HEK293 (cell line): Measurements from ENCODE around the gene ACTL8.

Experiments
- CTCF ChIA-PET: fragments of 350-600 bp; formaldehyde crosslinking; extraction: SDS; loops from one replicate; lab custom pipeline; 2021; ENCODE audit warnings: antibody characterized with exemption; lab: Yijun Ruan, JAX
- POLR2A ChIA-PET: fragments of 300-600 bp; formaldehyde crosslinking; extraction: SDS; loops from one replicate; lab custom pipeline; 2020; ENCODE audit warnings: antibody characterized with exemption, inconsistent platforms; lab: Yijun Ruan, JAX
- H3K27ac ChIP-seq: fragments of 200-500 bp; sonication (Bioruptor generic); 2 replicates; pipeline ENCODE4 v1.5.1; 2014; ENCODE audit warnings: low read depth, low read length, control low read depth, inconsistent platforms; ENCODE audit errors: extremely low read depth
- H3K36me3 ChIP-seq, 2 experiments: fragments of 200-500 bp in 1 of 2; sonication (Bioruptor generic) in 1 of 2; 1 replicate in 1 of 2; 2 replicates in 1 of 2; pipeline ENCODE4 v1.5.1; 2014 to 2017; ENCODE audit warnings: inconsistent platforms in 2 of 2, low read length in 2 of 2; ENCODE audit not compliant: control insufficient read depth in 2 of 2, insufficient read depth in 1 of 2
- H3K4me1 ChIP-seq: fragments of 200-500 bp; sonication (Bioruptor generic); 2 replicates; pipeline ENCODE4 v1.5.1; 2014; ENCODE audit warnings: mild to moderate bottlenecking, low read length, inconsistent platforms; ENCODE audit not compliant: control insufficient read depth, insufficient read depth
- H3K4me3 ChIP-seq: 2 replicates; pipeline ENCODE4 v1.5.1; 2011; ENCODE audit warnings: low read depth, mild to moderate bottlenecking, control low read depth, low read length, moderate library complexity
- H3K9me3 ChIP-seq: fragments of 200-500 bp; sonication (Bioruptor generic); 2 replicates; pipeline ENCODE4 v1.5.1; 2014; ENCODE audit warnings: low read depth, low read length, inconsistent platforms; ENCODE audit not compliant: control insufficient read depth, insufficient read depth
- BCL11B ChIP-seq: fragments of 450-650 bp; formaldehyde crosslinking; IDR thresholded peaks from 2 replicates; pipeline ENCODE4 v1.5.1; 2016; ENCODE audit warnings: low read depth, missing biosample characterization, missing genetic modification characterization
- EGR2 ChIP-seq: fragments of 450-650 bp; formaldehyde crosslinking; IDR thresholded peaks from 2 replicates; pipeline ENCODE4 v1.5.1; 2016; ENCODE audit warnings: low read depth, missing biosample characterization, missing genetic modification characterization
- IKZF3 ChIP-seq: fragments of 450-650 bp; IDR thresholded peaks from 2 replicates; pipeline ENCODE4 v1.5.0; 2018; ENCODE audit warnings: missing biosample characterization, mild to moderate bottlenecking, missing genetic modification characterization, moderate library complexity
- KLF9 ChIP-seq: fragments of 450-650 bp; formaldehyde crosslinking; IDR thresholded peaks from 2 replicates; pipeline ENCODE4 v1.5.1; 2016; ENCODE audit warnings: missing biosample characterization, missing genetic modification characterization, low read depth
- SP7 ChIP-seq: fragments of 450-650 bp; formaldehyde crosslinking; IDR thresholded peaks from 2 replicates; pipeline ENCODE4 v1.5.1; 2016; ENCODE audit warnings: missing biosample characterization, missing genetic modification characterization
- YY1 ChIP-seq: fragments of 450-650 bp; formaldehyde crosslinking; IDR thresholded peaks from 2 replicates; pipeline ENCODE4 v1.5.1; 2018; ENCODE audit warnings: missing biosample characterization, missing genetic modification characterization
- YY2 ChIP-seq: fragments of 450-650 bp; formaldehyde crosslinking; IDR thresholded peaks from 2 replicates; pipeline ENCODE4 v1.5.1; 2016; ENCODE audit warnings: missing biosample characterization, missing genetic modification characterization
- ZBTB20 ChIP-seq: fragments of 450-650 bp; formaldehyde crosslinking; IDR thresholded peaks from 2 replicates; pipeline ENCODE4 v1.5.1; 2016; ENCODE audit warnings: missing biosample characterization, missing genetic modification characterization
- ZBTB48 ChIP-seq: fragments of 450-650 bp; formaldehyde crosslinking; IDR thresholded peaks from 2 replicates; pipeline ENCODE4 v1.5.1; 2016; ENCODE audit warnings: missing biosample characterization, missing genetic modification characterization
- ZFP37 ChIP-seq: fragments of 450-650 bp; formaldehyde crosslinking; IDR thresholded peaks from 2 replicates; pipeline ENCODE4 v1.5.1; 2016; ENCODE audit warnings: missing biosample characterization, missing genetic modification characterization
- ZIC2 ChIP-seq: fragments of 450-650 bp; formaldehyde crosslinking; IDR thresholded peaks from 2 replicates; pipeline ENCODE4 v1.5.1; 2016; ENCODE audit warnings: missing biosample characterization, missing genetic modification characterization
- ZNF10 ChIP-seq: fragments of 450-650 bp; formaldehyde crosslinking; IDR thresholded peaks from 2 replicates; pipeline ENCODE4 v1.5.1; 2017; ENCODE audit warnings: missing biosample characterization, missing genetic modification characterization
- ZNF2 ChIP-seq: fragments of 450-650 bp; formaldehyde crosslinking; IDR thresholded peaks from 2 replicates; pipeline ENCODE4 v1.5.1; 2016; ENCODE audit warnings: missing biosample characterization, missing genetic modification characterization
- ZNF23 ChIP-seq: fragments of 450-650 bp; formaldehyde crosslinking; IDR thresholded peaks from 2 replicates; pipeline ENCODE4 v1.5.1; 2016; ENCODE audit warnings: missing biosample characterization, missing genetic modification characterization, borderline replicate concordance
- ZNF335 ChIP-seq: fragments of 450-650 bp; formaldehyde crosslinking; conservative IDR thresholded peaks from 2 replicates; pipeline ENCODE4 v1.5.1; 2016; ENCODE audit warnings: missing biosample characterization, missing genetic modification characterization
- ZNF433 ChIP-seq: fragments of 450-650 bp; formaldehyde crosslinking; IDR thresholded peaks from 2 replicates; pipeline ENCODE4 v1.5.1; 2016; ENCODE audit warnings: missing biosample characterization, missing genetic modification characterization, low read depth
- ZNF473 ChIP-seq: fragments of 450-650 bp; formaldehyde crosslinking; IDR thresholded peaks from 2 replicates; pipeline ENCODE4 v1.5.1; 2017; ENCODE audit warnings: missing biosample characterization, missing genetic modification characterization
- ZNF544 ChIP-seq: fragments of 450-650 bp; formaldehyde crosslinking; IDR thresholded peaks from 2 replicates; pipeline ENCODE4 v1.5.0; 2017; ENCODE audit warnings: missing biosample characterization, missing genetic modification characterization
- ZNF549 ChIP-seq: fragments of 450-650 bp; IDR thresholded peaks from 2 replicates; pipeline ENCODE4 v1.5.1; 2018; ENCODE audit warnings: missing biosample characterization, missing genetic modification characterization, mild to moderate bottlenecking, inconsistent platforms, moderate library complexity
- ZNF664 ChIP-seq: fragments of 450-650 bp; formaldehyde crosslinking; IDR thresholded peaks from 2 replicates; pipeline ENCODE4 v1.5.1; 2016; ENCODE audit warnings: missing biosample characterization, missing genetic modification characterization
- ZNF837 ChIP-seq: fragments of 450-650 bp; formaldehyde crosslinking; IDR thresholded peaks from 2 replicates; pipeline ENCODE4 v1.5.1; 2016; ENCODE audit warnings: missing biosample characterization, missing genetic modification characterization
- ZSCAN16 ChIP-seq: fragments of 450-650 bp; formaldehyde crosslinking; IDR thresholded peaks from 2 replicates; pipeline ENCODE4 v1.5.1; 2016; ENCODE audit warnings: missing biosample characterization, missing genetic modification characterization
- ZSCAN23 ChIP-seq: fragments of 450-650 bp; formaldehyde crosslinking; IDR thresholded peaks from 2 replicates; pipeline ENCODE4 v1.5.1; 2016; ENCODE audit warnings: missing biosample characterization, missing genetic modification characterization
- TF ChIP-seq, protein P1 (sequence below): fragments of 450-650 bp; formaldehyde crosslinking; IDR thresholded peaks from 2 replicates; pipeline ENCODE4 v1.5.1; 2016; ENCODE audit warnings: missing biosample characterization, missing genetic modification characterization
- TF ChIP-seq, protein P2 (sequence below): fragments of 450-650 bp; formaldehyde crosslinking; IDR thresholded peaks from 2 replicates; pipeline ENCODE4 v1.5.1; 2016; ENCODE audit warnings: missing biosample characterization, missing genetic modification characterization
- TF ChIP-seq, protein P3 (sequence below): fragments of 450-650 bp; IDR thresholded peaks from 2 replicates; pipeline ENCODE4 v1.5.1; 2018; ENCODE audit warnings: missing biosample characterization, mild to moderate bottlenecking, missing genetic modification characterization
- TF ChIP-seq, protein P4 (sequence below): fragments of 450-650 bp; formaldehyde crosslinking; IDR thresholded peaks from 2 replicates; pipeline ENCODE4 v1.5.1; 2016; ENCODE audit warnings: missing biosample characterization, missing genetic modification characterization, low read depth
- TF ChIP-seq, protein P5 (sequence below): fragments of 450-650 bp; formaldehyde crosslinking; IDR thresholded peaks from 2 replicates; pipeline ENCODE4 v1.5.1; 2016; ENCODE audit warnings: missing biosample characterization, missing genetic modification characterization

ACTL8 gene

DNA sequence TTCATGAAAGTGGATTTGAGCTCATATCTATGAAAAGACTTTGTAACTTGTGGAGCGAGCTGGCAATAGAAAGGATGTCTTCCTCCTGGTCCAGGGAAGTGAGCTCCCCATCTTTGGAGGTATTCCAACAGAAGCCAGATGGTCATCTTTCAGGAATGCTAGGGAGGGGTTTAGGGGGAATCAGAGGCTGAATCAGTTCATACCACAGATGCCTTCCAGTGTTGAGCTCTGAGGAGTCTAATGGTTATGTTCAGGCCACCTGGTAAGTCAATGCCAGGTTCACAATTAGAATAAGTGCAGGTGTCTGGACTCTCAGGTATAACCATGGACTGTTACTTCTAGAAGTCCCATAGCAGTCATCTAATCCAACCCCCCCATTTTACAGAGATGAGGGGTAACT, 119.1 kb downstream of the ACTL8 start:
- H3K27ac ChIP-seq: no peak overlapping the region
- POLR2A ChIA-PET: interaction anchor here (0.6 kb wide), 1 partner anchor 10 kb away, joined by 3 read pairs; no protein-coding TSS in a partner anchor
- CTCF ChIA-PET: interaction anchor here (0.6 to 1.0 kb wide), 2 partner anchors 34 to 425 kb away, joined by 3 to 4 read pairs; no protein-coding TSS in a partner anchor

DNA sequence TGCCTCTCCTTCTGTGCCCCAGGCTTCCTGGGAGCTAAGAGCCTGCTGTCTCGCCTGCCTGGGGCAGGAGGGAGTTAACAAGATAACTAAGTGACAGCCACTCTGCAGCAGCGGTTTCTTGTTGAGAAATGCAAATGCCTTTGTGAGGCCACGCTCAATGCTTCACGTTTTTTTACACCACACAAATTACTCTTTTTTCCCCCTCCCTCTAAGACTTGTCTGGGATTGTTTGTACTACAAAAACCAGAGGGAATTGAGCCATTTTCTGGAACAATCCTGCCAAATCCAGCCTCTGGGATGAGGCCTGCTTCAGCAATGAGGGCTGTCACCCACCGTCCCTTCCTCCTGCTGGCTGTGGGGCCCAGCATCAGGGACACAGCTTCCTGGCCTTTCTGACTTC, 119.6 kb downstream of the ACTL8 start:
- Histone ChIP-seq H3K4me1 (no peaks in the 10 kb centered on the region), H3K9me3 (no peaks in the 10 kb centered on the region), H3K36me3 (no peaks in the 10 kb centered on the region), H3K4me3 (no peak overlapping the region), H3K27ac (no peak overlapping the region)
- ChIA-PET CTCF (interaction anchor here (0.6 to 1.0 kb wide), 2 partner anchors 33 to 424 kb away, joined by 3 to 4 read pairs; no protein-coding TSS in a partner anchor), POLR2A (interaction anchor here (0.6 kb wide), 1 partner anchor 9 kb away, joined by 3 read pairs; no protein-coding TSS in a partner anchor)
- TF ChIP-seq ZNF473 (tag by site-specific recombination) (no peak), ZNF335 (tag by site-specific recombination) (no peak), YY1 (tag by site-specific recombination) (no peak), ZSCAN16 (tag by site-specific recombination) (no peak), ZBTB20 (tag by site-specific recombination) (no peak), ZNF837 (tag by site-specific recombination) (no peak), ZNF549 (no peak), ZNF2 (tag by site-specific recombination) (no peak), ZIC2 (tag by site-specific recombination) (no peak), ZNF433 (tag by site-specific recombination) (no peak), ZNF664 (tag by site-specific recombination) (no peak)

More for the DNA sequence above, 119.1 kb downstream of the ACTL8 start:
- H3K36me3 ChIP-seq: no peaks in the 10 kb centered on the region
- H3K9me3 ChIP-seq: no peaks in the 10 kb centered on the region
- TF ChIP-seq KLF9 (tag by site-specific recombination): no peak
- no peak for TF ChIP-seq ZBTB48
- no peak for TF ChIP-seq ZSCAN23 (tag by site-specific recombination)
- TF ChIP-seq, protein P1, sequence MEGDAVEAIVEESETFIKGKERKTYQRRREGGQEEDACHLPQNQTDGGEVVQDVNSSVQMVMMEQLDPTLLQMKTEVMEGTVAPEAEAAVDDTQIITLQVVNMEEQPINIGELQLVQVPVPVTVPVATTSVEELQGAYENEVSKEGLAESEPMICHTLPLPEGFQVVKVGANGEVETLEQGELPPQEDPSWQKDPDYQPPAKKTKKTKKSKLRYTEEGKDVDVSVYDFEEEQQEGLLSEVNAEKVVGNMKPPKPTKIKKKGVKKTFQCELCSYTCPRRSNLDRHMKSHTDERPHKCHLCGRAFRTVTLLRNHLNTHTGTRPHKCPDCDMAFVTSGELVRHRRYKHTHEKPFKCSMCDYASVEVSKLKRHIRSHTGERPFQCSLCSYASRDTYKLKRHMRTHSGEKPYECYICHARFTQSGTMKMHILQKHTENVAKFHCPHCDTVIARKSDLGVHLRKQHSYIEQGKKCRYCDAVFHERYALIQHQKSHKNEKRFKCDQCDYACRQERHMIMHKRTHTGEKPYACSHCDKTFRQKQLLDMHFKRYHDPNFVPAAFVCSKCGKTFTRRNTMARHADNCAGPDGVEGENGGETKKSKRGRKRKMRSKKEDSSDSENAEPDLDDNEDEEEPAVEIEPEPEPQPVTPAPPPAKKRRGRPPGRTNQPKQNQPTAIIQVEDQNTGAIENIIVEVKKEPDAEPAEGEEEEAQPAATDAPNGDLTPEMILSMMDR (tag by site-specific recombination): no peak
- TF ChIP-seq, protein P2, sequence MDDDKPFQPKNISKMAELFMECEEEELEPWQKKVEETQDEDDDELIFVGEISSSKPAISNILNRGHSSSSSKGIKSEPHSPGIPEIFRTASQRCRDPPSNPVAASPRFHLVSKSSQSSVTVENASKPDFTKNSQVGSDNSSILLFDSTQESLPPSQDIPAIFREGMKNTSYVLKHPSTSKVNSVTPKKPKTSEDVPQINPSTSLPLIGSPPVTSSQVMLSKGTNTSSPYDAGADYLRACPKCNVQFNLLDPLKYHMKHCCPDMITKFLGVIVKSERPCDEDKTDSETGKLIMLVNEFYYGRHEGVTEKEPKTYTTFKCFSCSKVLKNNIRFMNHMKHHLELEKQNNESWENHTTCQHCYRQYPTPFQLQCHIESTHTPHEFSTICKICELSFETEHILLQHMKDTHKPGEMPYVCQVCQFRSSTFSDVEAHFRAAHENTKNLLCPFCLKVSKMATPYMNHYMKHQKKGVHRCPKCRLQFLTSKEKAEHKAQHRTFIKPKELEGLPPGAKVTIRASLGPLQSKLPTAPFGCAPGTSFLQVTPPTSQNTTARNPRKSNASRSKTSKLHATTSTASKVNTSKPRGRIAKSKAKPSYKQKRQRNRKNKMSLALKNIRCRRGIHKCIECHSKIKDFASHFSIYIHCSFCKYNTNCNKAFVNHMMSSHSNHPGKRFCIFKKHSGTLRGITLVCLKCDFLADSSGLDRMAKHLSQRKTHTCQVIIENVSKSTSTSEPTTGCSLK (tag by site-specific recombination): no peak
- TF ChIP-seq, protein P3, sequence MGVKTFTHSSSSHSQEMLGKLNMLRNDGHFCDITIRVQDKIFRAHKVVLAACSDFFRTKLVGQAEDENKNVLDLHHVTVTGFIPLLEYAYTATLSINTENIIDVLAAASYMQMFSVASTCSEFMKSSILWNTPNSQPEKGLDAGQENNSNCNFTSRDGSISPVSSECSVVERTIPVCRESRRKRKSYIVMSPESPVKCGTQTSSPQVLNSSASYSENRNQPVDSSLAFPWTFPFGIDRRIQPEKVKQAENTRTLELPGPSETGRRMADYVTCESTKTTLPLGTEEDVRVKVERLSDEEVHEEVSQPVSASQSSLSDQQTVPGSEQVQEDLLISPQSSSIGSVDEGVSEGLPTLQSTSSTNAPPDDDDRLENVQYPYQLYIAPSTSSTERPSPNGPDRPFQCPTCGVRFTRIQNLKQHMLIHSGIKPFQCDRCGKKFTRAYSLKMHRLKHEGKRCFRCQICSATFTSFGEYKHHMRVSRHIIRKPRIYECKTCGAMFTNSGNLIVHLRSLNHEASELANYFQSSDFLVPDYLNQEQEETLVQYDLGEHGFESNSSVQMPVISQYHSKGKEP (tag by site-specific recombination): no peak
- TF ChIP-seq ZNF23 (tag by site-specific recombination): no peak
- TF ChIP-seq BCL11B (tag by site-specific recombination): no peak
- TF ChIP-seq SP7: no peak
- TF ChIP-seq ZFP37 (tag by site-specific recombination): no peak
- no peak for TF ChIP-seq EGR2 (tag by site-specific recombination)
- TF ChIP-seq ZNF544: no peak
- TF ChIP-seq IKZF3: no peak
- no peak for TF ChIP-seq YY2 (tag by site-specific recombination)
- TF ChIP-seq, protein P4, sequence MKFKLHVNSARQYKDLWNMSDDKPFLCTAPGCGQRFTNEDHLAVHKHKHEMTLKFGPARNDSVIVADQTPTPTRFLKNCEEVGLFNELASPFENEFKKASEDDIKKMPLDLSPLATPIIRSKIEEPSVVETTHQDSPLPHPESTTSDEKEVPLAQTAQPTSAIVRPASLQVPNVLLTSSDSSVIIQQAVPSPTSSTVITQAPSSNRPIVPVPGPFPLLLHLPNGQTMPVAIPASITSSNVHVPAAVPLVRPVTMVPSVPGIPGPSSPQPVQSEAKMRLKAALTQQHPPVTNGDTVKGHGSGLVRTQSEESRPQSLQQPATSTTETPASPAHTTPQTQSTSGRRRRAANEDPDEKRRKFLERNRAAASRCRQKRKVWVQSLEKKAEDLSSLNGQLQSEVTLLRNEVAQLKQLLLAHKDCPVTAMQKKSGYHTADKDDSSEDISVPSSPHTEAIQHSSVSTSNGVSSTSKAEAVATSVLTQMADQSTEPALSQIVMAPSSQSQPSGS (tag by site-specific recombination): no peak
- TF ChIP-seq ZNF10 (tag by site-specific recombination): no peak
- TF ChIP-seq, protein P5, sequence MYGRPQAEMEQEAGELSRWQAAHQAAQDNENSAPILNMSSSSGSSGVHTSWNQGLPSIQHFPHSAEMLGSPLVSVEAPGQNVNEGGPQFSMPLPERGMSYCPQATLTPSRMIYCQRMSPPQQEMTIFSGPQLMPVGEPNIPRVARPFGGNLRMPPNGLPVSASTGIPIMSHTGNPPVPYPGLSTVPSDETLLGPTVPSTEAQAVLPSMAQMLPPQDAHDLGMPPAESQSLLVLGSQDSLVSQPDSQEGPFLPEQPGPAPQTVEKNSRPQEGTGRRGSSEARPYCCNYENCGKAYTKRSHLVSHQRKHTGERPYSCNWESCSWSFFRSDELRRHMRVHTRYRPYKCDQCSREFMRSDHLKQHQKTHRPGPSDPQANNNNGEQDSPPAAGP (tag by site-specific recombination): no peak
- no peak overlapping the region for H3K4me3 ChIP-seq
- H3K4me1 ChIP-seq: no peaks in the 10 kb centered on the region
